Mesodermal cell (in vitro differentiated cells): ENCODE data around the gene SPECC1.

Experiments used
- H3K27ac ChIP-seq: 2 replicates; pipeline ENCODE4 v1.7.0; 2013; ENCODE audit warnings: mild to moderate bottlenecking, low read depth, low read length, moderate library complexity; ENCODE audit not compliant: severe bottlenecking
- H3K36me3 ChIP-seq: 2 replicates; pipeline ENCODE4 v1.7.1; 2013; ENCODE audit warnings: mild to moderate bottlenecking, low read length, moderate library complexity; ENCODE audit not compliant: control insufficient read depth, insufficient read depth
- H3K4me1 ChIP-seq: one replicate; pipeline ENCODE4 v1.7.1; 2013; ENCODE audit warnings: mild to moderate bottlenecking, low read length; ENCODE audit not compliant: insufficient read depth, control insufficient read depth, poor library complexity, severe bottlenecking
- H3K4me3 ChIP-seq: 2 replicates; pipeline ENCODE4 v1.7.0; 2013; ENCODE audit warnings: low read length, control low read depth, mild to moderate bottlenecking; ENCODE audit not compliant: insufficient read depth, poor library complexity, severe bottlenecking; ENCODE audit errors: extremely low read depth
- H3K9me3 ChIP-seq: 2 replicates; pipeline ENCODE4 v1.7.1; 2013; ENCODE audit warnings: mild to moderate bottlenecking, low read length, moderate library complexity; ENCODE audit not compliant: control insufficient read depth
- WGBS, 2 experiments: methylation state at CpG; one replicate each; pipeline ENCODE4 v1.1.5; 2013; ENCODE audit warnings: missing lambda C conversion rate in 2 of 2; ENCODE audit not compliant: insufficient coverage in 2 of 2; 5-methylcytosine and 5-hydroxymethylcytosine counted together

Gene SPECC1

GRCh38 chr17:20118280-20118679 is 109.1 kb downstream of the SPECC1 start:
- Histone ChIP-seq H3K4me3 (no peak overlapping the region), H3K9me3 (no peaks in the 10 kb centered on the region), H3K27ac (no peak overlapping the region), H3K36me3 (no peaks in the 10 kb centered on the region), H3K4me1 (peaks cover 5% of the 10 kb centered on the region)
- no CpG with 5 or more reads among the region's 1 CpG for WGBS, 2 experiments

GRCh38 chr17:20120836-20121235 is 111.7 kb downstream of the SPECC1 start:
- Histone ChIP-seq H3K27ac (no peak overlapping the region), H3K9me3 (no peaks in the 10 kb centered on the region), H3K4me3 (no peak overlapping the region), H3K4me1 (peaks cover 5% of the 10 kb centered on the region), H3K36me3 (no peaks in the 10 kb centered on the region)
- WGBS, 2 experiments = 67 to 83% methylated on average over 1 to 2 of the region's 3 CpGs

- WGBS, 2 experiments = 64 to 75% methylated on average over 10 to 11 of the region's 11 CpGs
- Histone ChIP-seq H3K4me3 (no peak overlapping the region), H3K9me3 (no peaks in the 10 kb centered on the region), H3K36me3 (no peaks in the 10 kb centered on the region), H3K4me1 (peaks cover 5% of the 10 kb centered on the region), H3K27ac (no peak overlapping the region)
Measured at GRCh38 chr17:20121359-20122253, 112.4 kb downstream of the SPECC1 start.

GRCh38 chr17:20122254-20122879 is 113.2 kb downstream of the SPECC1 start:
- WGBS, 2 experiments = 88 to 94% methylated on average over 5 of the region's 8 CpGs
- Histone ChIP-seq H3K36me3 (no peaks in the 10 kb centered on the region), H3K27ac (no peak overlapping the region), H3K4me1 (peaks cover 6% of the 10 kb centered on the region), H3K4me3 (no peak overlapping the region), H3K9me3 (no peaks in the 10 kb centered on the region)

- H3K4me1 ChIP-seq = peaks cover 15% of the 10 kb centered on the region
- no peaks in the 10 kb centered on the region for H3K9me3 ChIP-seq
- WGBS, 2 experiments = 94 to 100% methylated on average over 2 to 4 of the region's 4 CpGs
- no peak overlapping the region for H3K27ac ChIP-seq
- no peak overlapping the region for H3K4me3 ChIP-seq
- no peaks in the 10 kb centered on the region for H3K36me3 ChIP-seq
Measured at GRCh38 chr17:20123209-20123608, 114.0 kb downstream of the SPECC1 start.

GRCh38 chr17:20125724-20126123 is 116.6 kb downstream of the SPECC1 start:
- Histone ChIP-seq H3K36me3 (no peaks in the 10 kb centered on the region), H3K4me1 (peaks cover 16% of the 10 kb centered on the region), H3K4me3 (no peak overlapping the region), H3K27ac (no peak overlapping the region), H3K9me3 (no peaks in the 10 kb centered on the region)
- 92 to 96% methylated on average over 3 to 6 of the region's 6 CpGs for WGBS, 2 experiments

GRCh38 chr17:20127360-20128035 is 118.3 kb downstream of the SPECC1 start:
- no peak overlapping the region for H3K4me3 ChIP-seq
- H3K4me1 ChIP-seq = peaks cover 10% of the 10 kb centered on the region
- WGBS, 2 experiments = 96% methylated on average over 5 of the region's 6 CpGs; no CpG with 5 or more reads in 1 of the 2 experiments
- no peaks in the 10 kb centered on the region for H3K9me3 ChIP-seq
- H3K36me3 ChIP-seq = no peaks in the 10 kb centered on the region
- peak overlapping the region; percentile 81 for H3K27ac ChIP-seq

GRCh38 chr17:20128036-20128667 is 119.0 kb downstream of the SPECC1 start:
- 77 to 100% methylated on average over 1 of the region's 4 CpGs for WGBS, 2 experiments
- peaks cover 10% of the 10 kb centered on the region for H3K4me1 ChIP-seq
- no peaks in the 10 kb centered on the region for H3K9me3 ChIP-seq
- H3K4me3 ChIP-seq = no peak overlapping the region
- no peaks in the 10 kb centered on the region for H3K36me3 ChIP-seq
- H3K27ac ChIP-seq = peak overlapping the region; percentile 81

- no peaks in the 10 kb centered on the region for H3K9me3 ChIP-seq
- no peak overlapping the region for H3K4me3 ChIP-seq
- H3K27ac ChIP-seq = no peak overlapping the region
- WGBS, 2 experiments = 33% methylated on average over 2 of the region's 5 CpGs; no CpG with 5 or more reads in 1 of the 2 experiments
- H3K4me1 ChIP-seq = no peaks in the 10 kb centered on the region
- no peaks in the 10 kb centered on the region for H3K36me3 ChIP-seq
Measured at GRCh38 chr17:20133517-20133916, 124.4 kb downstream of the SPECC1 start.

GRCh38 chr17:20141198-20141972 is 132.2 kb downstream of the SPECC1 start:
- 52 to 80% methylated on average over 3 to 4 of the region's 10 CpGs for WGBS, 2 experiments
- Histone ChIP-seq H3K4me1 (peaks cover 11% of the 10 kb centered on the region), H3K9me3 (no peaks in the 10 kb centered on the region), H3K4me3 (no peak overlapping the region), H3K36me3 (no peaks in the 10 kb centered on the region), H3K27ac (peak overlapping the region; percentile 79)
